ENCODE data around the gene MRC2.
A peak's percentile ranks its signal among the peaks of the same experiment; 100 is the strongest.

The MRC2 gene

GRCh38 chr17:62701706-62702085, 74.2 kb downstream of the MRC2 start:
- TF ChIP-seq, protein P1, sequence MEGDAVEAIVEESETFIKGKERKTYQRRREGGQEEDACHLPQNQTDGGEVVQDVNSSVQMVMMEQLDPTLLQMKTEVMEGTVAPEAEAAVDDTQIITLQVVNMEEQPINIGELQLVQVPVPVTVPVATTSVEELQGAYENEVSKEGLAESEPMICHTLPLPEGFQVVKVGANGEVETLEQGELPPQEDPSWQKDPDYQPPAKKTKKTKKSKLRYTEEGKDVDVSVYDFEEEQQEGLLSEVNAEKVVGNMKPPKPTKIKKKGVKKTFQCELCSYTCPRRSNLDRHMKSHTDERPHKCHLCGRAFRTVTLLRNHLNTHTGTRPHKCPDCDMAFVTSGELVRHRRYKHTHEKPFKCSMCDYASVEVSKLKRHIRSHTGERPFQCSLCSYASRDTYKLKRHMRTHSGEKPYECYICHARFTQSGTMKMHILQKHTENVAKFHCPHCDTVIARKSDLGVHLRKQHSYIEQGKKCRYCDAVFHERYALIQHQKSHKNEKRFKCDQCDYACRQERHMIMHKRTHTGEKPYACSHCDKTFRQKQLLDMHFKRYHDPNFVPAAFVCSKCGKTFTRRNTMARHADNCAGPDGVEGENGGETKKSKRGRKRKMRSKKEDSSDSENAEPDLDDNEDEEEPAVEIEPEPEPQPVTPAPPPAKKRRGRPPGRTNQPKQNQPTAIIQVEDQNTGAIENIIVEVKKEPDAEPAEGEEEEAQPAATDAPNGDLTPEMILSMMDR (IDR thresholded peaks at IDR 0.05; ENCODE audit: extremely low read depth, missing control alignments): no peak

DNA sequence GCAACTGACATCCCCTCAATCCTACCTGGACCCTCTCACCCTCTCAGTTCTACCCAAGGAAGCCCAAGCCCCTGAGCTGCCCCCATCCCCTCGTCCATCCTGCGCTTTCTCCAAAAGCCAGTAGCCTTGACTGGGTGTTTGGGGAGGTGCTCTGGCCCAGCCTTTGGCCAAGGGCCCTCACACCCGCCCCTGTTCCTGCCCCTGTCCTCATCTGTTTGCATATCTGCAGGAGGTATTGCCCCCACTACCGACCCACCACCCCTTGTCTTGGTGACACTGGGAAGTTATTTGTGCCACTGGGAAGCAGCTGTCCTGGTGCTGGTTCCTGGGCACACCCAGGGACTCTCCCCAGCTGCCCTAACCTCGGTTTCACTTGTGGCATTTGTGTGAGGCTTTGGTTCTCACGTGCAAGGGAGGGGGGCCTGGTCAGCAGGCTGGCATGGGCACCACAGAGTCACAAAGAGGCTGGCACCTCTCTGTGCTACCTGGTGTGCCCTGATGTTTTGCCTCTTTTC, 75.3 kb downstream of the MRC2 start:
- TF ChIP-seq, protein P1 (IDR thresholded peaks at IDR 0.05; ENCODE audit: extremely low read depth, missing control alignments): no peak
- DNase-seq (ENCODE audit: low spot score): no peak

More at GRCh38 chr17:62701706-62702085, 74.2 kb downstream of the MRC2 start:
- DNase-seq (ENCODE audit: low spot score): no peak

DNA sequence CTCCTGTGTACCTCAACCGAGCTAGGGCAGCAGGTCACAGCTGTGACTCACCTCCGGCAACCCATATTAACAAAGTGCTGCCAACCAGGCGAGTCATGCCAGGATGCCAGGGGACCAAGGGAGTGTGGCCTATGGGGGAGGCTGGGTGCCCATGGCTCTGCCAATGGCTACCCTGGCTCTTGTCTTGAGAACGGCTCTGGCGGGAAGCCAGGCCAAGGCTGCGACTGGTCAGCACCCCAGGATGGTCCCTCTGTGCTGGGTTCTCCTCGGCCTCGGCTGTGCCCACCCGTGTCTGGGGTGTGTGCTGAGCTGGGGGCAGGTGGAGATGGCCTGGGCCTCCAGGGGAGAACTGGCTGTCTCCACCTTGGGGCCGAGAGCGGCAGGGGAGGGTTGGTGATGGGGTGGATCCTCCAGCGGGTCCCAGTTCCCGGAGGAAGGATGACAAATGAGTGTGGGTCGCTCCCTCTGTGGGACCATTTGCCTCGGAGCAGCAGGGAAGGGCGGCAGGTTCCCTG, 75.8 kb downstream of the MRC2 start:
- no peak for DNase-seq (ENCODE audit: low spot score)
- TF ChIP-seq, protein P1 (IDR thresholded peaks at IDR 0.05; ENCODE audit: extremely low read depth, missing control alignments): no peak

DNA sequence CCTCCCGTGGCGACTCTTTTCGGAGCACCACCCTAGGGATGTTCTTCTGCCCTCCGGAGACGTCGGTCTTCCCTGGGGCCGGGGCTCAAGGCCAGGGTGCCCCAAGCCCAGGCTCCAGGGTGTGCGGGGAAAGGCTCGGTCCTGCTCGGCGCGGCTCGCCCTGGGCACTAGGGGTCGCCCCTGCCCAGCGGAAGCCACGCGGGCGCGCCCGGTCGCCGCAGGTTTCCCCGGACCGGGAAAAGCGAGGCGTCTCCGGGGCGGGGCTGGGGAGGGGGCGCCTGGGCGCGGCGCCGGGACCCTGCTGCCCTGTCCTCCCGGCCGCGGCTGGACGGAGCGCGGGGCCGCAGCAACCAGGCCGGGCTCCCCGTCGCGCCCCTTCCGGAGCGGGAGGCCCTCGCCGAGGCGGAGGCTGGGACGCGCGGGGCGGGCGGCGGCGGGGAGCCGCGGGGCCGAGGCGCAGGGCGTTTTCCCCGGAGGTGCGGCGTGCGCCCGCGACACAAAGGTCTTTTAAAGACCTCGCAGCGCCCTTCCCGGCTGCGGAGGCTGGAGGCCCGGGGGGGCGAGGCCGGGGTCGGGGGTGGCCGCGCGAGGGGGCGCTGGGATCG, 76.4 kb downstream of the MRC2 start:
- peak; percentile 89 for DNase-seq (ENCODE audit: low spot score)
- TF ChIP-seq, protein P1 (IDR thresholded peaks at IDR 0.05; ENCODE audit: extremely low read depth, missing control alignments): peak; percentile 93

DNA sequence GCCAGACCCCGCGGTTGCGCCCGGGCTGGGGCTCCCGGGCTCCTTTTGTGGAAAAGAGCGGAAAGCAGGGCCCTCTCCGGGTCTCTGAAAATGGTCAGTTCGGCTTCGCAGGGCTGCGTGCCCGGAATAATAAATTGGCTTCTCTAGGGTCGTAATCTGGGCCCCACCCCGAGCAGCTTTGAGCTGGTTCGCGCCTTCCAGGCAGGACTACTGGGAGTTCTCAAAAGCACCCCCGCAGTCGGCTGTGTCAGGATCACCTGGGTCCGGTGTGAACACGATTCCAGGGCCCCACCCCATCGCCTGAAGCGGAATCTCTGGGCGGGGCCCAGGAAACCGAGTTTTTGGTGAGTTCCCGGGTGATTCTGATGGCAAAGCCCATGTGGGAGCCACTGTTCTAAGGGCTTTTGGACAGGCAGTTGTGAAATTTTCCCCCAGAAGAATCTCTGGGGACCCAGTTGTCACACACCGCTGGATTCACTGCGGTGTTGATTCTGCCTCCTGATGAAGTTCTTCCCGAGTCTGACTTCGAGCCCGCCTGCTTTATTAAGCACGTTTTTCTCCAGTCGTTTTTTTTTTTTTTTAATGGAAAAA, 77.0 kb downstream of the MRC2 start:
- TF ChIP-seq, protein P1 (IDR thresholded peaks at IDR 0.05; ENCODE audit: extremely low read depth, missing control alignments): no peak
- DNase-seq (ENCODE audit: low spot score): no peak

GRCh38 chr17:62705156-62705777, 77.8 kb downstream of the MRC2 start:
- DNase-seq (ENCODE audit: low spot score): no peak
- TF ChIP-seq, protein P1 (IDR thresholded peaks at IDR 0.05; ENCODE audit: extremely low read depth, missing control alignments): no peak

Measured in GM20000 (cell line).